GM20000 (cell line): Measurements from ENCODE around the gene RPS29.

Experiments
- DNase-seq: peaks from one replicate; pipeline ENCODE4 v3.0.0; 2012; ENCODE audit warnings: low spot score
- TF ChIP-seq, protein P1 (sequence below): IDR thresholded peaks from 2 replicates; pipeline ENCODE4 v1.5.1; 2012; ENCODE audit warnings: mild to moderate bottlenecking, control low read depth; ENCODE audit errors: extremely low read depth, missing control alignments

Gene RPS29

DNA sequence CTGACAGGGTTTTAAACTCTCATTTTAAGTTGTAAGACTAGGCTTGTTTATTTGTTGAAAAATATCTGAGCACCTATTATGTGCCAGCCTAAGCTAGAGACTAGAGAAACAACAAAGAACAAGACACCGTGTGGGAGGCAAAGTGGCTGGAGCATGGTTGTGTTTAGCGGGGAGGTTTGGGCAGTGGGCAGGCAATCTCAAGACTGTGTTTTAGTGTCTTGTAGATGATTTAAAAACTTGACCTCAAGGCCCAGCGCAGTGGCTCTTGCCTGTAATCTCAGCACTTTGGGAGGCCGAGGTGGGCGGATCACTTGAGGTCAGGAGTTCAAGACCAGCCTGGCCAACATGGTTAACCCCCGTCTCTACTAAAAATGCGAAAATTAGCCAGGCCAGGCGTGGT is 26.5 kb upstream of the RPS29 start:
- TF ChIP-seq, protein P1, sequence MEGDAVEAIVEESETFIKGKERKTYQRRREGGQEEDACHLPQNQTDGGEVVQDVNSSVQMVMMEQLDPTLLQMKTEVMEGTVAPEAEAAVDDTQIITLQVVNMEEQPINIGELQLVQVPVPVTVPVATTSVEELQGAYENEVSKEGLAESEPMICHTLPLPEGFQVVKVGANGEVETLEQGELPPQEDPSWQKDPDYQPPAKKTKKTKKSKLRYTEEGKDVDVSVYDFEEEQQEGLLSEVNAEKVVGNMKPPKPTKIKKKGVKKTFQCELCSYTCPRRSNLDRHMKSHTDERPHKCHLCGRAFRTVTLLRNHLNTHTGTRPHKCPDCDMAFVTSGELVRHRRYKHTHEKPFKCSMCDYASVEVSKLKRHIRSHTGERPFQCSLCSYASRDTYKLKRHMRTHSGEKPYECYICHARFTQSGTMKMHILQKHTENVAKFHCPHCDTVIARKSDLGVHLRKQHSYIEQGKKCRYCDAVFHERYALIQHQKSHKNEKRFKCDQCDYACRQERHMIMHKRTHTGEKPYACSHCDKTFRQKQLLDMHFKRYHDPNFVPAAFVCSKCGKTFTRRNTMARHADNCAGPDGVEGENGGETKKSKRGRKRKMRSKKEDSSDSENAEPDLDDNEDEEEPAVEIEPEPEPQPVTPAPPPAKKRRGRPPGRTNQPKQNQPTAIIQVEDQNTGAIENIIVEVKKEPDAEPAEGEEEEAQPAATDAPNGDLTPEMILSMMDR: no peak
- DNase-seq: no peak

DNA sequence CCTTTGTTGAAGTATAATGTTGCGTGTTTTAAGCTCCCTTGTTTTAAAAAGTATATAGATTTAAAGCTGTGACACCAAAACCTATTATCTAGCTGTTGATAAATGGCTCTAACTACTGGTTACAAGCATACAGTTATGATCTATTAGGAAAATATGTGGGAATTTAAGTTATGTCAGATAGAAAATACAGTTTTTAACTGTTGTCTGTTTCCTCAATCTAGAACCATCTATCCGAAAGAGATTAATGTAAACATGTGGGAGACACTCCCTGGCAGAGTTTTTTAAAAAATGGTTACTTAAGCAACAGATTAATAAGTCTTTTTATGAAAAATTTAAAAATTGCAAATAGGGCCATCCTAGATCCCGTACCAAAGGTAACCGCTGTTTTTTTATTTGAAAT is 26.1 kb upstream of the RPS29 start:
- TF ChIP-seq, protein P1: no peak
- no peak for DNase-seq

DNA sequence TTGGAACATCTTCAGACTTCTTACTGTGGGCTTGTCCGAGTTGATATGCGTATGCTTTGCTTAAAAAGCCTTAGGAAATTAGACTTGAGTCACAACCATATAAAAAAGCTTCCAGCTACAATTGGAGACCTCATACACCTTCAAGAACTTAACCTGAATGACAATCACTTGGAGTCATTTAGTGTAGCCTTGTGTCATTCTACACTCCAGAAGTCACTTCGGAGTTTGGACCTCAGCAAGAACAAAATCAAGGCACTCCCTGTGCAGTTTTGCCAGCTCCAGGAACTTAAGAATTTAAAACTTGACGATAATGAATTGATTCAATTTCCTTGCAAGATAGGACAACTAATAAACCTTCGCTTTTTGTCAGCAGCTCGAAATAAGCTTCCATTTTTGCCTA is 21.4 kb upstream of the RPS29 start:
- DNase-seq: no peak
- TF ChIP-seq, protein P1: no peak

DNA sequence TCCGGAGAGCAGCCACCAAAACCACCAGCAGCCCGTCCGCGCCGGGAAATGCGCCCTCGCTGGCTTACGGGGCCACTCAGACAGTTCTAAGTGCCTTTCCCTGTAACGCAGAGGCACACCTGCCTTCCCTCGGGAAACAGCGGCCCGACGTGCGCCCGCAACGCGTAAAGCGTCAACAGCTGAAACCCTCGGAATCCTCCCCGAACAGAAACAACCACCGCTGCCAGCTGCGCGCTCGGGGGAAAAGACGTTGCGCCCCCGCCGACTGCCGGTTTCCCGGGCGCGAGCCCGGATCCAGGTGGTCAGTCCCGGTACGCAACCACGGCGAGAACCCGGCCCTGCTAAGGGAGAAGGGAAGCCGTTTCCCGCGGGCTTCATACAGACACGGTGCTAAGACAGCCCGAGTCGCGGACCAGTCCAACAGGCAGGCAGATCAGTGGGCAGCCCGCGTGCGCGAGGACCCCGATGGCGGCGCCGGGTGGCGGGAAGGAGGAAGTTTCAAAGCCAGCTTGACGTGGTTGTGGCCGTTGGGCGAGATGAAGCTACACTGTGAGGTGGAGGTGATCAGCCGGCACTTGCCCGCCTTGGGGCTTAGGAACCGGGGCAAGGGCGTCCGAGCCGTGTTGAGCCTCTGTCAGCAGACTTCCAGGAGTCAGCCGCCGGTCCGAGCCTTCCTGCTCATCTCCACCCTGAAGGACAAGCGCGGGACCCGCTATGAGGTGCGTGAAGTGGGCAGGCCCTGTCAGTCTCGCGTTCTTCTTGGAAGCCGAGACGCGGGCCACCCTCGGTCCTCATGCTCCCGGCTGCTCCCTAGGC is 12.5 kb upstream of the RPS29 start, which contains the start of gene LRR1:
Gene LRR1 (plus strand): TSS at position 456 of the 816 bp plus-strand sequence. CDS start 81 bp downstream, at position 537.
- peak; percentile 85 for DNase-seq

DNA sequence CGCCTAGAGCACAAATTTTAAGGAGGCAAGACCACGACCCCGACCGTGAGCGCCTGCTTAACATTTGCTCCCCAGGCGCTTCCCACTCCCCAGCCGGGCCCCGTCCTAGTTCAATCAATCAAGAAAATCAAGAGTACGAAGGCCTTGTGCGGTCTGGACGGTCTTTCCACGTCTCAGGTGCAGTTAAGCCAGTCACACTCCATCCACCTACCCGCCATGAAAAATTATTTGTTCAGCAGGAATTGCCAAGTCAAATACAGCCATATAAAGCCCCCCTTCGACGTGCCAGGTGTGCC is 12.0 kb upstream of the RPS29 start:
- TF ChIP-seq, protein P1: no peak
- DNase-seq: peak; percentile 34

More for the DNA sequence above, 12.5 kb upstream of the RPS29 start, which contains the start of gene LRR1:
- TF ChIP-seq, protein P1: no peak

DNA sequence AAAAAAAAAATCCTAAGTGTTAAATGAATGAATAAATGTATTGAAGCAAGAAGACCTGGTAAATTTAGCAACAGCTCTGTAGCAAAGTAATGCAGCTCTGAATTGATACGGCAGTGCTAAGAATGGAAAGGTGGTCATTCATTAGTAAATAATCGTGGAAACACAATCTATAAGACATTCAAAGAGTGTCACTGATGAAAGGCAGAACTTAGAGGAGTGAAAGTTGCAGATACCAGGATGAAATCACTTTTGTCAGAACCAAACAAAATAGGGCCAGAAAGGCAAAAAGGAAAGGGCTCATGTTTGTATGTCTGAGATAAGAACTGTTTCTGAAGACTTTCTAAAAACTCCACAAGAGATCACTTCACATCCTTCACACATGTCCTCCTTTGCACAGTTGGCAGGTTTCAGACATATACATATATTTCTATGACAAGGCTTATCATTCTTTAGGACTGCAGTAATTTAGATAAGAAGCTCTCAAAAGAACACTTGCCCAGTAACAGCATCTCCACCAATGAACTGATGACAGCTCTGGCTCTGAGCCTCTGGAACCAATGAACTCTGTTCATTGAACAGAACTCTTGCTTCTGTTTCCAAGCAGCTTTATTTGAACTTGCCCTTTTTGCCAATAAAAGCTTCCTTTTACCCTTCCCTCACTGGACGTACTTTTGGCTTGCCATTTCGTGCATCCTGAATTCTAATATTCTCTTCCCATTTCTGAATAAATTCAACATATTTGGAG is 8.3 kb upstream of the RPS29 start:
- peak; percentile 42 for DNase-seq
- TF ChIP-seq, protein P1: no peak

DNA sequence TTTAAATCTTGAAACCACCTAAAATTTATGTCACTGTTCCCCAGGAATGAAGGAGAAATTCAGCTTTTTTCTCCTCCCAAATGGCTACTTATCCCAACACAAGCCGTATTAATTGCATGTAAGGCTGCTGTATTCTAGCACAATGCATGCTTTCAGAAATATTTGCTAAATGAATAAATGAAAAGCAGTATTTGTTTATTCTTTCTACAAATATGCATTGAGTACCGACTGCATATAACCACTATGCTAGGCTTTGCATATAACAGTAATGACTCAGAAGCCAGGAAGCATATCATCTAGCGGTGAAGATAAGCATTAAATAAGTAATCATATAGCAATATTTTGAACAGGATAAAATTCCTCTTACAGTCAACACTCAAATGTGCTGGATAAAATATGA is 6.8 kb upstream of the RPS29 start:
- TF ChIP-seq, protein P1: no peak

More for the DNA sequence above, 6.8 kb upstream of the RPS29 start:
- no peak for DNase-seq
